HEK293 (cell line): ENCODE measurements around the gene LYPLA2.
"Not testable (repeated sequence)": the region's sequence is repeated elsewhere in the genome, so short reads cannot be mapped to it uniquely, and the experiment has no call there.

Experiments used
- CTCF ChIA-PET: fragments of 350-600 bp; formaldehyde crosslinking; extraction: SDS; loops from one replicate; lab custom pipeline; 2021; ENCODE audit warnings: antibody characterized with exemption; lab: Yijun Ruan, JAX
- POLR2A ChIA-PET: fragments of 300-600 bp; formaldehyde crosslinking; extraction: SDS; loops from one replicate; lab custom pipeline; 2020; ENCODE audit warnings: antibody characterized with exemption, inconsistent platforms; lab: Yijun Ruan, JAX
- H3K27ac ChIP-seq: fragments of 200-500 bp; sonication (Bioruptor generic); 2 replicates; pipeline ENCODE4 v1.5.1; 2014; ENCODE audit warnings: low read depth, low read length, control low read depth, inconsistent platforms; ENCODE audit errors: extremely low read depth
- H3K36me3 ChIP-seq, 2 experiments: fragments of 200-500 bp in 1 of 2; sonication (Bioruptor generic) in 1 of 2; 1 replicate in 1 of 2; 2 replicates in 1 of 2; pipeline ENCODE4 v1.5.1; 2014 to 2017; ENCODE audit warnings: inconsistent platforms in 2 of 2, low read length in 2 of 2; ENCODE audit not compliant: control insufficient read depth in 2 of 2, insufficient read depth in 1 of 2
- H3K4me1 ChIP-seq: fragments of 200-500 bp; sonication (Bioruptor generic); 2 replicates; pipeline ENCODE4 v1.5.1; 2014; ENCODE audit warnings: mild to moderate bottlenecking, low read length, inconsistent platforms; ENCODE audit not compliant: control insufficient read depth, insufficient read depth
- H3K4me3 ChIP-seq: 2 replicates; pipeline ENCODE4 v1.5.1; 2011; ENCODE audit warnings: low read depth, mild to moderate bottlenecking, control low read depth, low read length, moderate library complexity
- H3K9me3 ChIP-seq: fragments of 200-500 bp; sonication (Bioruptor generic); 2 replicates; pipeline ENCODE4 v1.5.1; 2014; ENCODE audit warnings: low read depth, low read length, inconsistent platforms; ENCODE audit not compliant: control insufficient read depth, insufficient read depth
- BCL11B ChIP-seq: fragments of 450-650 bp; formaldehyde crosslinking; IDR thresholded peaks from 2 replicates; pipeline ENCODE4 v1.5.1; 2016; ENCODE audit warnings: low read depth, missing biosample characterization, missing genetic modification characterization
- HOXA7 ChIP-seq: sonication (generic); formaldehyde crosslinking; IDR thresholded peaks from 2 replicates; pipeline ENCODE4 v1.8.1; 2022; ENCODE audit warnings: missing genetic modification reagents, borderline replicate concordance
- KLF10 ChIP-seq: fragments of 450-650 bp; IDR thresholded peaks from 2 replicates; pipeline ENCODE4 v1.5.1; 2018; ENCODE audit warnings: missing biosample characterization, mild to moderate bottlenecking, missing genetic modification characterization
- KLF7 ChIP-seq: fragments of 450-650 bp; formaldehyde crosslinking; IDR thresholded peaks from 2 replicates; pipeline ENCODE4 v1.5.1; 2016; ENCODE audit warnings: missing biosample characterization, missing genetic modification characterization, borderline replicate concordance
- REPIN1 ChIP-seq: fragments of 450-650 bp; formaldehyde crosslinking; IDR thresholded peaks from 2 replicates; pipeline ENCODE4 v1.5.1; 2017; ENCODE audit warnings: missing biosample characterization, missing genetic modification characterization, low read depth
- SP2 ChIP-seq: fragments of 450-650 bp; formaldehyde crosslinking; IDR thresholded peaks from 2 replicates; pipeline ENCODE4 v1.5.1; 2016; ENCODE audit warnings: missing biosample characterization, missing genetic modification characterization
- ZEB2 ChIP-seq: fragments of 450-650 bp; formaldehyde crosslinking; IDR thresholded peaks from 2 replicates; pipeline ENCODE4 v1.5.1; 2016; ENCODE audit warnings: missing biosample characterization, missing genetic modification characterization
- ZNF175 ChIP-seq: fragments of 450-650 bp; formaldehyde crosslinking; IDR thresholded peaks from 2 replicates; pipeline ENCODE4 v1.5.1; 2016; ENCODE audit warnings: missing biosample characterization, missing genetic modification characterization
- ZNF202 ChIP-seq: fragments of 450-650 bp; formaldehyde crosslinking; IDR thresholded peaks from 2 replicates; pipeline ENCODE4 v1.5.1; 2016; ENCODE audit warnings: missing biosample characterization, missing genetic modification characterization, borderline replicate concordance
- ZNF239 ChIP-seq: fragments of 450-650 bp; formaldehyde crosslinking; IDR thresholded peaks from 2 replicates; pipeline ENCODE4 v1.5.1; 2016; ENCODE audit warnings: missing biosample characterization, missing genetic modification characterization
- ZNF394 ChIP-seq: fragments of 450-650 bp; formaldehyde crosslinking; IDR thresholded peaks from 2 replicates; pipeline ENCODE4 v1.5.1; 2016; ENCODE audit warnings: missing biosample characterization, missing genetic modification characterization, mild to moderate bottlenecking, moderate library complexity, borderline replicate concordance
- ZNF654 ChIP-seq: fragments of 450-650 bp; formaldehyde crosslinking; IDR thresholded peaks from 2 replicates; pipeline ENCODE4 v1.5.1; 2016; ENCODE audit warnings: low read depth, missing biosample characterization, missing genetic modification characterization
- ZNF660 ChIP-seq: fragments of 450-650 bp; IDR thresholded peaks from 2 replicates; pipeline ENCODE4 v1.5.1; 2018; ENCODE audit warnings: missing biosample characterization, mild to moderate bottlenecking, missing genetic modification characterization
- TF ChIP-seq, protein P1 (sequence below): fragments of 450-650 bp; formaldehyde crosslinking; IDR thresholded peaks from 2 replicates; pipeline ENCODE4 v1.5.1; 2017; ENCODE audit warnings: missing biosample characterization, missing genetic modification characterization
- TF ChIP-seq, protein P2 (sequence below): fragments of 450-650 bp; formaldehyde crosslinking; IDR thresholded peaks from 2 replicates; pipeline ENCODE4 v1.5.1; 2016; ENCODE audit warnings: missing biosample characterization, missing genetic modification characterization
- TF ChIP-seq, protein P3 (sequence below): fragments of 450-650 bp; formaldehyde crosslinking; IDR thresholded peaks from 2 replicates; pipeline ENCODE4 v1.5.1; 2016; ENCODE audit warnings: missing biosample characterization, missing genetic modification characterization

LYPLA2 gene

GRCh38 chr1:23779826-23780371 is 11.0 kb upstream of the LYPLA2 start (continued):
- TF ChIP-seq, protein P1, sequence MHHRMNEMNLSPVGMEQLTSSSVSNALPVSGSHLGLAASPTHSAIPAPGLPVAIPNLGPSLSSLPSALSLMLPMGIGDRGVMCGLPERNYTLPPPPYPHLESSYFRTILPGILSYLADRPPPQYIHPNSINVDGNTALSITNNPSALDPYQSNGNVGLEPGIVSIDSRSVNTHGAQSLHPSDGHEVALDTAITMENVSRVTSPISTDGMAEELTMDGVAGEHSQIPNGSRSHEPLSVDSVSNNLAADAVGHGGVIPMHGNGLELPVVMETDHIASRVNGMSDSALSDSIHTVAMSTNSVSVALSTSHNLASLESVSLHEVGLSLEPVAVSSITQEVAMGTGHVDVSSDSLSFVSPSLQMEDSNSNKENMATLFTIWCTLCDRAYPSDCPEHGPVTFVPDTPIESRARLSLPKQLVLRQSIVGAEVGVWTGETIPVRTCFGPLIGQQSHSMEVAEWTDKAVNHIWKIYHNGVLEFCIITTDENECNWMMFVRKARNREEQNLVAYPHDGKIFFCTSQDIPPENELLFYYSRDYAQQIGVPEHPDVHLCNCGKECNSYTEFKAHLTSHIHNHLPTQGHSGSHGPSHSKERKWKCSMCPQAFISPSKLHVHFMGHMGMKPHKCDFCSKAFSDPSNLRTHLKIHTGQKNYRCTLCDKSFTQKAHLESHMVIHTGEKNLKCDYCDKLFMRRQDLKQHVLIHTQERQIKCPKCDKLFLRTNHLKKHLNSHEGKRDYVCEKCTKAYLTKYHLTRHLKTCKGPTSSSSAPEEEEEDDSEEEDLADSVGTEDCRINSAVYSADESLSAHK (tag by site-specific recombination), result no peak
- TF ChIP-seq ZNF175 (no peak), KLF10 (tag by site-specific recombination) (peak; percentile 79), ZEB2 (tag by site-specific recombination) (peak; percentile 77), ZNF660 (tag by site-specific recombination) (0 out of 2 replicates have a peak, but pooled peaks have one; percentile 41), KLF7 (tag by site-specific recombination) (no peak), ZNF239 (tag by site-specific recombination) (no peak), ZNF654 (no peak), SP2 (tag by site-specific recombination) (0 out of 2 replicates have a peak, but pooled peaks have one; percentile 10), ZNF202 (tag by site-specific recombination) (no peak), ZNF394 (tag by site-specific recombination) (peak; percentile 36; the same call in 1 of the 2 replicates), BCL11B (no peak)
- TF ChIP-seq, protein P2, sequence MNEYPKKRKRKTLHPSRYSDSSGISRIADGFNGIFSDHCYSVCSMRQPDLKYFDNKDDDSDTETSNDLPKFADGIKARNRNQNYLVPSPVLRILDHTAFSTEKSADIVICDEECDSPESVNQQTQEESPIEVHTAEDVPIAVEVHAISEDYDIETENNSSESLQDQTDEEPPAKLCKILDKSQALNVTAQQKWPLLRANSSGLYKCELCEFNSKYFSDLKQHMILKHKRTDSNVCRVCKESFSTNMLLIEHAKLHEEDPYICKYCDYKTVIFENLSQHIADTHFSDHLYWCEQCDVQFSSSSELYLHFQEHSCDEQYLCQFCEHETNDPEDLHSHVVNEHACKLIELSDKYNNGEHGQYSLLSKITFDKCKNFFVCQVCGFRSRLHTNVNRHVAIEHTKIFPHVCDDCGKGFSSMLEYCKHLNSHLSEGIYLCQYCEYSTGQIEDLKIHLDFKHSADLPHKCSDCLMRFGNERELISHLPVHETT (tag by site-specific recombination), result peak; percentile 20; the same call in 1 of the 2 replicates

GRCh38 chr1:23783141-23783540 is 7.8 kb upstream of the LYPLA2 start:
- H3K4me1 ChIP-seq, POLR2A ChIA-PET, H3K9me3 ChIP-seq, CTCF ChIA-PET, H3K4me3 ChIP-seq, H3K27ac ChIP-seq: not testable (repeated sequence)
- H3K36me3 ChIP-seq, result peaks cover 47 to 78% of the 10 kb centered on the region in 2 experiments

- H3K36me3 ChIP-seq, result peaks cover 47 to 84% of the 10 kb centered on the region in 2 experiments
- H3K27ac ChIP-seq, result no peak overlapping the region
- TF ChIP-seq REPIN1 (tag by site-specific recombination) (no peak), HOXA7 (CRISPR knock-in tag) (no peak)
- TF ChIP-seq, protein P3, sequence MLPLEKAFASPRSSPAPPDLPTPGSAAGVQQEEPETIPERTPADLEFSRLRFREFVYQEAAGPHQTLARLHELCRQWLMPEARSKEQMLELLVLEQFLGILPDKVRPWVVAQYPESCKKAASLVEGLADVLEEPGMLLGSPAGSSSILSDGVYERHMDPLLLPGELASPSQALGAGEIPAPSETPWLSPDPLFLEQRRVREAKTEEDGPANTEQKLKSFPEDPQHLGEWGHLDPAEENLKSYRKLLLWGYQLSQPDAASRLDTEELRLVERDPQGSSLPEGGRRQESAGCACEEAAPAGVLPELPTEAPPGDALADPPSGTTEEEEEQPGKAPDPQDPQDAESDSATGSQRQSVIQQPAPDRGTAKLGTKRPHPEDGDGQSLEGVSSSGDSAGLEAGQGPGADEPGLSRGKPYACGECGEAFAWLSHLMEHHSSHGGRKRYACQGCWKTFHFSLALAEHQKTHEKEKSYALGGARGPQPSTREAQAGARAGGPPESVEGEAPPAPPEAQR, result no peak
- ChIA-PET POLR2A (no interaction called here), CTCF (no interaction called here)
- H3K9me3 ChIP-seq, result no peaks in the 10 kb centered on the region
- H3K4me1 ChIP-seq, result peaks cover 3% of the 10 kb centered on the region; the same call in 1 of the 2 replicates
- no peak overlapping the region for H3K4me3 ChIP-seq
Observed at GRCh38 chr1:23784846-23785245, 6.1 kb upstream of the LYPLA2 start.
